NCI-H510A treated with DMSO at 0.1 percent for 48 hours (cell line): ENCODE measurements around the gene WWOX.

Source experiments
- DNase-seq: peaks from one replicate; lab custom pipeline; 2025; lab: John Stamatoyannopoulos, UW

The WWOX gene

DNA sequence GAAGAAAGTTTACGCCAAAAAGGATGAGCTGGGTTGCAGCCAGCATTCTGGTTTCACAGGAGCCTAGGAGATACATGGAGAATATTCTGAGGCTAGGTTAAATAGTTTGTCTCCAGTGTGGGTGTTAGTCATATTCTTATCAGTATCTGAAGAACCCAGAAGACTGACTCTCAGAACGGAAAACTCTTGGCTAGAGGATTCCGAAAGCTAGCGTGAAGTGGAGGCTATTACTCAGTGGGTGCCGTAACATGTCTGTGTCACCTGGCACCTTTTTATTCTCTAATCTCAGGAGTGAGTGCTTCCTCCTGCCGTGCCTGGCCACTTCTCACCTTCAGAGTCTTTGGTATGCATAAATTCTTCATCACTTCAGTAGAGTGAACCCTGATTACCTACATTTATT is 199.5 kb downstream of the WWOX start:
- DNase-seq = peak; percentile 22

DNA sequence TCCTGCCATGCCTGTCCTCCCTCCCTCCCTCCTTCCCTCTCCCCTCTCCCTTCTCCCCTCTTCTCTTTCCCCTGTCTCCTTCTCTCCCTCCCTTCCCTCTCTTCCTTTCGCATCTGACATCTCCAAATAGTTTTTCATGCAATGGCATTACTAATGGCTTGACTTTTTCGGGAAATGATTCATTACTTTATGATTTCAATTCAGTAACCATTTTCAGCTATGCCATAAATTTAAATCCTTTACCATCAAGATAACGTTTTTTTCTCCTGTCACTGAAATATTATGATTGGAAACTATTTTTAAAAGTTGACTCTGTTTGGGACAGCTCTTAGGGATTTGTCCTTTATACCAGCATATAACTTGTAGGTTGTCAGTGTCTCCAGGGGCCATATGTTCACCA is 201.0 kb downstream of the WWOX start:
- DNase-seq = no peak

GRCh38 chr16:78303946-78304345 is 204.5 kb downstream of the WWOX start:
- no peak for DNase-seq

GRCh38 chr16:78306361-78306760 is 206.9 kb downstream of the WWOX start:
- DNase-seq = no peak

DNA sequence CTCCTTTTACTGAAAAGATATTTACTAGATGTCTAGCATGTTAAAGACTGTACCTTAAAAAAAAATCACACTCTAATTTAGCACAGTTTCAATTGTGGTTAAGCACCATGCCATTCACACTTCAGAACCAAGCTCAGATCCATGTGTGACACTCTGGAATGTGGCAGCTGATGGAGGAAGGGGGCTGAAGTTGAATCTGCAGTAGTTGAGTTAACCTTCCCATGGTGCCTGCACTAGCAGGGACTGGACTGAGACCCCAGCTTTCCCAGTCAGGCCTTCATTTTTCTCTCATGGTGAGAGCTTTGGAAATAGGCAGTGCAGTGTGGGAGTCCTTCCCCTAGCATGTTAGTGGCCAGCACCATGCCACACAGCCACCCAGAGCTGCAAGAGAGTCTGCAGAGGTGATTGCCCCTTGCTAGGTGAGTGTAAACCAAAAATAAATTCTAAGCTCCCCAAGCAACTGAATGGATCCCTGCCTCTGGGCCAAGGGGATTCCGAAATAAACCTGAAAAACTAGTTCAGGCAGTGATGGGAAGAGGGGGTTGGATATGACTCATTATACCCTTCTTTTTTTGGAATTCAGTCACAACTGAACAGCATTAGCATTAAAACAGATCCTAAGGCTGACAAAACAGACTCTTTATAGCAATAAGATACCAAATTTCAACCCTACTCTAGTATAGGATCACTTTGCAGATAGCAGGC is 208.5 kb downstream of the WWOX start:
- no peak for DNase-seq

GRCh38 chr16:78309763-78310162 is 210.3 kb downstream of the WWOX start:
- no peak for DNase-seq

- no peak for DNase-seq
These were observed 210.7 kb downstream of the WWOX start for GRCh38 chr16:78310196-78310595.

- DNase-seq = no peak
These were observed 211.6 kb downstream of the WWOX start for GRCh38 chr16:78310990-78311561.

DNA sequence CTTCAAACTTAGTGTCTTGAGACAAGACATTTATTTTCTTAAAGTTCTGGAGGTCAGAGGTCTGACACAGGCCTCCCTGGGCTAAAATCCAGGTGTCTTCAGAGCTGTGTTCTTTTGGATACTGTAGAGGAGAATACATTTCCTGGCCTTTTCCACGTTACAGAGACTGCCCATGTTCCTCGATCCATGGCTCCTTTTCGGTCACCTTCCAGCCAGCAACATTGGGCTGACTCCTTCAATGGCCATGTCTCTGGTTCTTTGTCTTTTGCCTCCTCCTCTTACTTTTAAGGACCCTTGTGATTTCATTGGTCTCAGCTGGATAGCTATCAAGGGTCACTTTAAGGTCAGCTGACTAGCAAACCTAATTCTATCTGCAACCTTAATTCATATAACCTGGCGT is 212.4 kb downstream of the WWOX start:
- no peak for DNase-seq

- DNase-seq = no peak
These were observed 218.2 kb downstream of the WWOX start for GRCh38 chr16:78317564-78318240.

GRCh38 chr16:78321620-78322360 is 222.3 kb downstream of the WWOX start:
- DNase-seq = peak; percentile 44

- DNase-seq = no peak
These were observed 223.9 kb downstream of the WWOX start for GRCh38 chr16:78323315-78323714.

GRCh38 chr16:78324649-78325285 is 225.3 kb downstream of the WWOX start:
- DNase-seq = no peak

GRCh38 chr16:78325468-78326352 is 226.3 kb downstream of the WWOX start:
- peak; percentile 30 for DNase-seq

- DNase-seq = no peak
These were observed 227.3 kb downstream of the WWOX start for GRCh38 chr16:78326731-78327130.

DNA sequence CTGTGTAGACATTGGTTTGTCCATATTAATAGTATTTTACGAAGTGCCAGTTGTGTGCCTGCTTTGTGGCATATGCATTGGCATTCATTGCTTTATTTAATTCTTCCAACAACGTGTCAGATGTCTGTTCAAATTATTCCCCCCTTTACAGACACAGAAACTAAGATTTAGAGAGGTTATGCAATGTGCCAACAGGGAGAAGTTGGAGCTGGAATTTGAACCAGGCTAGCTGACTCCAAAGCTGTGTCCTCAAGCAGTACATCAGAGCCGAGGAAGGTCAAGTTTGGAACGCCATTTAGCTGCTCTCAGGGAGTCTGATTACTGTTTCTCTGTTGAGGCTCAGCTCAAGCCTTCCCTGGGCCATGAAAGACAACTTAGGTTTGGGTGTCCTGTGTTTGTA is 232.3 kb downstream of the WWOX start:
- DNase-seq = no peak

- DNase-seq = no peak
These were observed 234.4 kb downstream of the WWOX start for GRCh38 chr16:78333808-78334207.

GRCh38 chr16:78340590-78340989 is 241.1 kb downstream of the WWOX start:
- DNase-seq = no peak

DNA sequence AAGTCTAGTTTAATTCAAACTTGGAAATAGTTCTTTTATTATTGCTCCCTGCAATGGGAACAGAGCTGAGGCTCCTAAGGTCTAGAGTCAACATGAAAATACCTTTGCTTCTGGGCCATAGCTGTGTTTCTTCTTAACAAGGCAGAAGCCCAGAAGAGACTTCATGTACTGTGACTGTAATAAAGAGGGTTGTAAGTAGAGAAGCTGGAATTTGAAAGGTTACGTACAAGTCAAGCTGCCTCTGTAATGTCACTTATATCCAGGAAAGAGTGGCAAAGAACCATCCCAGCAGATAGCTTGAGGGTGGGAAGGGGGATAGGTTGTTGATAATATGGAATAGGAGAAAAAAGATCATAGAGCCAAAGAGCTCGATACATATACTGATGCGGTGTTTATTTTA is 248.6 kb downstream of the WWOX start:
- no peak for DNase-seq

GRCh38 chr16:78348886-78349285 is 249.4 kb downstream of the WWOX start:
- no peak for DNase-seq

- no peak for DNase-seq
These were observed 252.7 kb downstream of the WWOX start for GRCh38 chr16:78352184-78352583.
